K562 (cell line): ENCODE measurements around the gene LLPH. TPM values are rescaled to one million over a fixed set of nuclear protein-coding genes. Genes with fewer than 3 reads are reported as not detected.

Source experiments
- ARHGAP35 ChIP-seq: fragments of 450-650 bp; IDR thresholded peaks from 2 replicates; pipeline ENCODE4 v1.6.1; 2018; ENCODE audit not compliant: partially characterized antibody
- BCL6 ChIP-seq: fragments of 250-450 bp; sonication (Bioruptor Pico); IDR thresholded peaks from 2 replicates; pipeline ENCODE4 v1.4.0; 2020
- CREB1 ChIP-seq, 2 experiments: sonication (generic) in 1 of 2; formaldehyde crosslinking in 1 of 2; IDR thresholded peaks; 2 replicates each; pipeline versions ENCODE4 v1.6.1 to v1.8.0; 2012 to 2022; ENCODE audit warnings: inconsistent platforms in 1 of 2, mild to moderate bottlenecking in 1 of 2, missing genetic modification reagents in 1 of 2, moderate library complexity in 1 of 2
- DDX20 ChIP-seq: fragments of 450-650 bp; IDR thresholded peaks from 2 replicates; pipeline ENCODE4 v1.6.1; 2016; ENCODE audit warnings: missing genetic modification characterization, low read depth, mild to moderate bottlenecking, missing compliant biosample characterization, moderate library complexity
- ETS2 ChIP-seq: IDR thresholded peaks from 2 replicates; pipeline ENCODE4 v1.6.1; 2016; ENCODE audit warnings: borderline replicate concordance, missing genetic modification characterization, mild to moderate bottlenecking, moderate library complexity, missing compliant biosample characterization; ENCODE audit not compliant: poor library complexity, severe bottlenecking
- HDAC3 ChIP-seq: fragments of 450-650 bp; IDR thresholded peaks from 2 replicates; pipeline ENCODE4 v1.6.1; 2018; ENCODE audit warnings: borderline replicate concordance, mild to moderate bottlenecking, moderate library complexity; ENCODE audit not compliant: partially characterized antibody
- HNRNPK ChIP-seq: fragments of 200-400 bp; formaldehyde crosslinking; IDR thresholded peaks from one replicate; pipeline ENCODE4 v1.6.1; 2018; ENCODE audit warnings: mild to moderate bottlenecking, low read depth, low read length; ENCODE audit not compliant: poor library complexity, severe bottlenecking
- HNRNPL ChIP-seq: fragments of 200-400 bp; formaldehyde crosslinking; IDR thresholded peaks from 2 replicates; pipeline ENCODE4 v1.6.1; 2017; ENCODE audit warnings: low read depth, mild to moderate bottlenecking, low read length
- JUND ChIP-seq, 2 experiments: IDR thresholded peaks; 2 replicates in 1 of 2; 3 replicates in 1 of 2; pipeline ENCODE4 v1.6.1; 2011; ENCODE audit warnings: borderline replicate concordance in 2 of 2, low read depth in 2 of 2, low read length in 2 of 2, improper control_type of control experiment in 1 of 2, missing biosample characterization in 1 of 2, missing genetic modification characterization in 1 of 2, missing genetic modification reagents in 1 of 2
- LCOR ChIP-seq: sonication (generic); formaldehyde crosslinking; IDR thresholded peaks from 2 replicates; pipeline ENCODE4 v1.8.0; 2022; ENCODE audit warnings: mild to moderate bottlenecking, missing genetic modification reagents
- MECOM ChIP-seq: fragments of 250-450 bp; sonication (Bioruptor Pico); IDR thresholded peaks from 2 replicates; pipeline ENCODE4 v1.8.0; 2022; ENCODE audit warnings: inconsistent platforms
- MEF2D ChIP-seq: conservative IDR thresholded peaks from 2 replicates; pipeline ENCODE4 v1.6.1; 2016; ENCODE audit warnings: low read depth, missing genetic modification characterization, missing compliant biosample characterization
- MYBL2 ChIP-seq, 2 experiments: fragments of 450-650 bp in 1 of 2; sonication (generic) in 1 of 2; formaldehyde crosslinking in 1 of 2; IDR thresholded peaks; 2 replicates each; pipeline versions ENCODE4 v1.6.1 to v1.8.1; 2017 to 2022; ENCODE audit warnings: borderline replicate concordance in 1 of 2, inconsistent platforms in 1 of 2, low read depth in 1 of 2, mild to moderate bottlenecking in 1 of 2, missing genetic modification reagents in 1 of 2, moderate library complexity in 1 of 2
- NBN ChIP-seq: fragments of 450-650 bp; IDR thresholded peaks from 2 replicates; pipeline ENCODE4 v1.6.1; 2016; ENCODE audit warnings: low read depth, mild to moderate bottlenecking
- NFIC ChIP-seq: fragments of 450-650 bp; IDR thresholded peaks from 2 replicates; pipeline ENCODE4 v1.6.1; 2017; ENCODE audit warnings: mild to moderate bottlenecking, inconsistent platforms
- RUNX1 ChIP-seq: sonication (generic); IDR thresholded peaks from 2 replicates; pipeline ENCODE4 v1.6.1; 2016; ENCODE audit warnings: antibody characterized with exemption, low read depth
- SNIP1 ChIP-seq: fragments of 450-650 bp; IDR thresholded peaks from 2 replicates; pipeline ENCODE4 v1.7.1; 2017; ENCODE audit warnings: low read depth, mild to moderate bottlenecking
- TAL1 ChIP-seq: fragments of 450-650 bp; IDR thresholded peaks from 2 replicates; pipeline ENCODE4 v1.6.1; 2016; ENCODE audit warnings: mild to moderate bottlenecking
- TBP ChIP-seq: optimal IDR thresholded peaks from 2 replicates; pipeline ENCODE3; 2011; ENCODE audit warnings: low read depth, low read length, improper control_type of control experiment
- TFAM ChIP-seq: fragments of 250-450 bp; sonication (Bioruptor Pico); conservative IDR thresholded peaks from 2 replicates; pipeline ENCODE4 v1.5.0; 2021; ENCODE audit warnings: mild to moderate bottlenecking, moderate library complexity
- YY1 ChIP-seq, 3 experiments: IDR thresholded peaks; 2 replicates each; pipeline ENCODE4 v1.6.1; 2011; ENCODE audit warnings: low read length in 2 of 3, mild to moderate bottlenecking in 2 of 3, moderate library complexity in 2 of 3, borderline replicate concordance in 1 of 3, control low read depth in 1 of 3, low read depth in 1 of 3; ENCODE audit not compliant: insufficient read depth in 3 of 3, insufficient replicate concordance in 2 of 3, control insufficient read depth in 1 of 3, insufficient read length in 1 of 3; ENCODE audit errors: extremely low read depth in 1 of 3
- ZBTB12 ChIP-seq: fragments of 250-450 bp; sonication (Bioruptor Pico); IDR thresholded peaks from 2 replicates; pipeline ENCODE4 v1.4.0; 2020
- ZBTB17 ChIP-seq: fragments of 450-650 bp; formaldehyde crosslinking; IDR thresholded peaks from 2 replicates; pipeline ENCODE4 v1.4.0; 2020; ENCODE audit warnings: mild to moderate bottlenecking
- ZFPM2 ChIP-seq: fragments of 250-450 bp; sonication (Bioruptor Pico); IDR thresholded peaks from 2 replicates; pipeline ENCODE4 v1.5.1; 2022; ENCODE audit warnings: mild to moderate bottlenecking
- ZNF277 ChIP-seq: fragments of 250-450 bp; sonication (Bioruptor Pico); IDR thresholded peaks from 2 replicates; pipeline ENCODE4 v1.8.0; 2022; ENCODE audit warnings: inconsistent platforms, mild to moderate bottlenecking, moderate library complexity, borderline replicate concordance
- ZNF324 ChIP-seq: fragments of 250-450 bp; sonication (Bioruptor Pico); IDR thresholded peaks from 2 replicates; pipeline ENCODE4 v1.4.0; 2020; ENCODE audit warnings: mild to moderate bottlenecking
- ZNF384 ChIP-seq: IDR thresholded peaks from 2 replicates; pipeline ENCODE4 v1.6.1; 2012; ENCODE audit warnings: low read depth, low read length, improper control_type of control experiment
- polyA plus RNA-seq, 8 experiments: library from polyadenylated mRNA; depleted of rRNA in 4 of 8; stranded (reverse) in 5 of 8; unstranded in 3 of 8; fragments of >200 nt; fragmentation: Nextera tagmentation in 2 of 8; fragmentation: Illumina TruSeq in 1 of 8; extraction: Ambion mirVana in 2 of 8; extraction: Trizol in 1 of 8; gene quantifications; 2 replicates each; pipeline versions ENCODE4 v1.2.1 to v1.2.3, GENCODE V29; 2011 to 2014; ENCODE audit warnings: inconsistent platforms in 1 of 8, missing spikeins in 1 of 8
- total RNA-seq, 7 experiments: library from RNA; depleted of rRNA in 6 of 7; stranded (reverse); fragments of >200 nt in 6 of 7; fragmentation: Illumina TruSeq in 2 of 7; extraction: Trizol in 2 of 7; gene quantifications; 2 replicates each; pipeline versions ENCODE4 v1.2.1 to v1.2.3, GENCODE V29; 2011 to 2021; ENCODE audit warnings: low replicate concordance in 1 of 7

The LLPH gene
- total and polyA plus RNA-seq, 9 of the 15 experiments (the other 6 are each of a cell fraction or from before 2014, with no cell fraction given), result 19.1 to 87.3 (median 59.6) TPM

GRCh38 chr12:66164349-66164821 lies 33.8 kb upstream of the LLPH start (continued):
- TF ChIP-seq ZBTB12 (CRISPR knock-in tag) (peak; percentile 26; the same call in 1 of the 2 replicates), MYBL2 (IDR thresholded peaks at IDR 0.05; ENCODE audit: low read depth) (no peak), MYBL2 (CRISPR knock-in tag; IDR thresholded peaks at IDR 0.05; ENCODE audit: borderline replicate concordance) (no peak), LCOR (no peak), JUND (IDR thresholded peaks at IDR 0.05; ENCODE audit: borderline replicate concordance, low read depth, low read length) (peak; percentile 74), JUND (tag; IDR thresholded peaks at IDR 0.05; ENCODE audit: borderline replicate concordance, low read depth, low read length) (peak; percentile 66; the same call in 1 of the 3 replicates), RUNX1 (no peak), ZBTB17 (CRISPR knock-in tag) (0 out of 2 replicates have a peak, but pooled peaks have one; percentile 45), MEF2D (tag) (peak; percentile 70; the same call in 1 of the 2 replicates), TBP (no peak), ZNF324 (no peak), ZNF384 (no peak), TFAM (CRISPR knock-in tag) (no peak), NBN (peak; percentile 59; the same call in 1 of the 2 replicates), SNIP1 (no peak), ZFPM2 (CRISPR knock-in tag) (no peak), ZNF277 (CRISPR knock-in tag) (no peak), DDX20 (tag) (peak; percentile 83), ETS2 (tag) (no peak), TAL1 (0 out of 2 replicates have a peak, but pooled peaks have one; percentile 5), NFIC (no peak), HNRNPK (no peak), YY1 (IDR thresholded peaks at IDR 0.05; ENCODE audit: borderline replicate concordance in 1 of 3, control insufficient read depth in 1 of 3, extremely low read depth in 1 of 3, insufficient read depth in 3 of 3, insufficient read length in 1 of 3, insufficient replicate concordance in 2 of 3, low read depth in 1 of 3, low read length in 2 of 3) (no peak), HDAC3 (peak; percentile 55), ARHGAP35 (no peak), HNRNPL (no peak), BCL6 (CRISPR knock-in tag) (0 out of 2 replicates have a peak, but pooled peaks have one; percentile 57), MECOM (CRISPR knock-in tag) (no peak), CREB1 (IDR thresholded peaks at IDR 0.05) (no peak), CREB1 (CRISPR knock-in tag; IDR thresholded peaks at IDR 0.05) (no peak)
